HG02885 (cell line): Measurements from ENCODE around the gene VRK2.
"Not testable (repeated sequence)": the region's sequence is repeated elsewhere in the genome, so short reads cannot be mapped to it uniquely, and the experiment has no call there.

ENCODE experiments used
- ATAC-seq: cut with Tn5 transposase; IDR thresholded peaks from one replicate; pipeline ENCODE4 v1.9.1; 2021; ENCODE audit warnings: mild to moderate bottlenecking; ENCODE audit not compliant: unreplicated experiment, poor library complexity

Gene VRK2

DNA sequence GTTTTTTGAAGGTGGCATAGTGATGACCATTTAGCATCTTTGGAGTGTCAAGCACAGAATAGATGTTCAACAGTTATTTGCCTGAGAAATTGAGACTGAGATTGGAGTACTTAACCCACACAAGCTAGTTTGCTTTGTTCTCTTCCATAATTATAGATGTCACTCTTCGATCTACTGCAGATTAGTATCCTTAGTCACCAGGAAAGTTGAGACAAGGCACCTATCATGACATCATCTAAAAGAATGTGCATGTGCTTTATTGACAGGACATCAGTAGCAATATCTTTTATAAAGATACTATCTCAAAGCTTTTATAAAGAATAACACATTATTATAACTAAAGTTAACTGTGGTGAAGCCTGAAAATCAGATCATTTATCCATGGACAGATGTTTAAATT lies 6.4 kb downstream of the VRK2 start:
- ATAC-seq = no peak

DNA sequence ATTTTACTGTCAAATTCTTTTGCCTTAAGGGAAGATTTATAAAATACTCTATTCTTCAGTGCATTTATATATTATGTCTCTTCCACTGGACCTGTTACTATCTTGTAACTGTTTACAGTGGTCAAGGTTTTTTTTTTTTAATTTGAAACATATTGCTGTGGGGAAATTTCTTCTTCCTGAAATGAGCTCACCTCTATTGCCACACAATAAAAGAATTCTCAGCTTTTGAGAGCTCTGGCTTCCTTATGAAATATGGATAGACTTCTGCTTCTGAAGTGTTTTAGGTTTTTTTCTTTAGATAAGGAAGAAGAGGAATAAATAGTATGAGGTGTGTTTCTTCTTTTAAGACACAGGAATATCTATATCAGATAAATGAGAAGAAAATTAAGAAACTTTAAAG lies 7.7 kb downstream of the VRK2 start:
- ATAC-seq = no peak

DNA sequence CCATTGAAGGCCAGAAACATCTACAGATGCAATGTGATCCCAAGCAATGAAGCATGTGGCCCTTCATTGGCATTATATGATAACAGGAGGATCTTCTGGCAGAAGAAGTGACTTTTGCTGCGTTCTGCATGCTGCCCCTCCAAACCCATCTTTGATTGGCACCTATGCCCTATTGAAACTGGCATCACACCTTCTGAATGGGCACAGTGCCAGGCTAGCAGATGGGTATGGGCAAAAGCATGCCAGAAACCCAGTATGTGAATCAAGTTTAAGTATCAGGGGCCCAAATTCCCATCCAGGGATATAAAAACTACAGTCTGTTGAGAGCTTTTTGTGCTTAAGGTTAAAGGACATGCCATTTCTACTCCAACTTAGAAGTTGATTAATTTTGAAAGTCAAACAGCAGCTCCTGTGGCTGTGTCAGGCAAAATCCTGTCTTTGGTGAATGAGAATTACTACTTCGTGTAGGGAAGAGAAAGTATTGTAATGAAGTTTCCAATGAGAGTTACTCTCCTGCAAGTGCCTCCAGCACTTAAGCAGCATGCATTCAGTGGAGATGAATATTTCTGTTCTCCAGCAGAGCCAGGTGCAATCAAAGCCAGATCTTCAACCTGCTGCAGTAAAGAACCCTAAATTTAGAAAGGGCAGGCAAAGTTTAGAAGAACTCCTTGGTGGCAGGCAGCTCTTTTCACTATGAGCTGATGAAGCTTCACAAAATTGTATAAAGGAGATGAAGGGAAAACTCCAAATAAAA lies 8.6 kb downstream of the VRK2 start:
- peak; percentile 38 for ATAC-seq

DNA sequence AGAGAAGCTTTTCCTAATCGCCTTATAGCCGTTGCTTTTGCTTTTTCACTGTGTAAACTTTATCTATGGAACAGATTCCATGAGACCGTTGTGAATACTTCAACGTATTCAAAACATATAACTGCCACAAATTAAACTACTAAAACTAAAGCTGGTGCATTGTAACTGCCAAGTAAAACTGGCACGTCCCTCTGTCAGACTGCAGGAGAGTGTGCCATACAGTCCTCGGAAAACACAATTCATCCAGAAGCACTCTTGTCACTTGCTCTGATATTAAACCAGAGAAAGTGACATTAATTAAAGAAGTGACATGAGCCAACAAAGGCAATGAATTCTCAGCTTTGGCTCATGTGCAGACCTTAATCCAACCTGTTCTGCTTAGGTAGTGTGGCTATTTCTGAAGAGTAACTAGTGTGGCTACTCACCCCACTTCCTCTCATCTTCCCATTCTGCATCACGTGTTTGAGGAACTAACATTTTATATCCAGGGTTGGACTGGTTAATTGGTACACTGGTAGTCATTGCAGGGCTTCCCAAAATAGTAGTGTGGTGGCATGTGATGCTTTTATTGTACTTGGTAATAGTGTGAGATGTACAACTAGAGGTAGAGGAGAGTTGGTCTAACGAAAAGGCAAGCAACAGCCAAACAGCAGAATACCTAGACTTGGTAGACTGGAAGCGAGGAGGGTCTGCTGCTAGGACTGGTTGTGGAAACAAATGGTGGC lies 9.7 kb downstream of the VRK2 start:
- ATAC-seq = no peak

DNA sequence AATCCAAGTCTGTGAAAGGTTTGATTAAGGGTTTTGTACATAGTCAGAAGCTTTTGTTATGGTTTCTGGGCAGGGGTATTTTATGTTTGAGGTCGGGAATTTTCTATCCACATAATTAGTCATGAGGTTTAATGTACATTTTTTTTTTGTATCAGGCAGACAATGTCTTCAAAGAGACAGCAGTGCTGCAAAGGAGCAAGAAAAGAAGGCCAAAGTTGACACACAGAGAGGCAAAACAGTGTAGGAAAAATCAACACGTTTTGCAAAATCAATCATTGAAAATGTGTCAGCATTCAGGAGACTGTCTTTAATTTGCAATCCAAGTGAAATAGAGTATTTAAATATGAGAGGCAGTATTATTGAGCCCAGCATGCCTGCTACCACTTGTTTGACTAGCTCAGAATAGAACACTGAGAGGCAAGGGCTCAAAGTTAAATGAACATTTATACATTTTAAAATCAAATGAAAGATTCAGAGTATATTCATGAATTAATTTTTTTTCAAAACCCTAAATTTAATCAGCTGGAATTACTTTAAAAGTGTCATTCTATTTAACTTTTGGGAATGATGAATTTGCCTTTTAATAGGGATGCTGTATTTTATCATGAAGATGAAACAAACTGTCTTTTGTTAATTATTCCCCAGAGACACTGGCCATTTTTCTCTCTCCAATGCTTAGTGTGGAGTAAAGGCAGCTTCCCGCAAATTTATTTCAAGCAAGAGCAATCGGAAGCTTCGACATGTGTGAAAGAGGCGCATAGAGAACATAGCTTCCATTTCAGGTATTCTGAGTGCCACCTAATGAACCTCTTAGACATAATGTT lies 11.3 kb downstream of the VRK2 start:
- no peak for ATAC-seq

DNA sequence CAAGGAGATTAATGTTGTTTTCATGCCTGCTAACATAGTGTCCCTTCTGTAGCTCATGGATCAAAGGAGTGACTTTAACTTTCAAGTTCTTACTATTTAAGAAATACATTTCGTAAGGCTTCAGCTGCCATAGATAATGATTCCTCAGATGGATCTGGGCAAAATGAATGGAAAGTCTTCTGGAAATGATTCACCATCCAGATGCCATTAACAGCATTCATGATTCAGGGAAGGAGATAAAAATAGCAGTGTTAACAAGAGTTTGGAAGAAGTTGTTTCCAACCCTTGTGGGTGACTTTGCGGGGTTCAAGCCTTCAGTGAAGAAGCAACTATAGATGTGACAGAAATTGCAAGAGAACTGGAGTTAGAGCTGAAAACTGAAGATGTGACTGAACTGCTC lies 17.0 kb downstream of the VRK2 start:
- no peak for ATAC-seq

DNA sequence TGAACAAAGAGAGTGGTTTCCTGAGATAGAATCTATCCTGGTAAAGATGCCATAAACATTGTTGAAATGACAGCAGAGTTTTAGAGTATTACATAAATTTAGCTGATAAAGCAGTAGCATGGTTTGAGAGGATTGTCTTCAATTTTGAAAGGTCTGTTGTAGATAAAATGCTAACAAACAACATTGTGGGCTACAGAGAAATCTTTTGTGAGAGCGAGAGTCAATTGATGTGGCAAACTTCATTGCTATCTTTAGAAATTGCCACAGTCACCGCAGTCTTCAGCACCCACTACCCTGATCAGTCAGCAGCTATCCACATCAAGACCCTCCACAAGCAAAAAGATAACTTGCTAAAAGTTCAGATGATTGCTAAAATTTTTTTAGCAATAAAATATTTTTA lies 17.5 kb downstream of the VRK2 start:
- ATAC-seq = no peak

DNA sequence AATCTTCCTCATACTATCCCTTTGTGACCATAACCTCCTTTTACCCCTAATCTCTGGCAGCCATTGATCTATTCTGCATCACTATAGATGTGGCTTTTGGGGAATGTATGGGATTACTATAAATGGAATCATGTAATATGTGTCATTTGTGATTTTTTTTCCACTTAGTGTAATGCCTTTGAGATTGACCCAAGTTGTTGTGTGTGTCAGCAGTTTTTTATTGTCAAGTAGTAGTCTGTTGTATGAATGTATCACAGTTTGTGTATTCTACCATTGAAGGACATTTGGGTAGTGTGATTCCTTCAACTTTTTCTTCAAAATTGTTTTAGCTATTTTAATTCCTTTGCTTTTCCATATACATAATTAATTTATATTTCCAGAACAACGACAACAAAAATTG lies 18.6 kb downstream of the VRK2 start:
- no peak for ATAC-seq

DNA sequence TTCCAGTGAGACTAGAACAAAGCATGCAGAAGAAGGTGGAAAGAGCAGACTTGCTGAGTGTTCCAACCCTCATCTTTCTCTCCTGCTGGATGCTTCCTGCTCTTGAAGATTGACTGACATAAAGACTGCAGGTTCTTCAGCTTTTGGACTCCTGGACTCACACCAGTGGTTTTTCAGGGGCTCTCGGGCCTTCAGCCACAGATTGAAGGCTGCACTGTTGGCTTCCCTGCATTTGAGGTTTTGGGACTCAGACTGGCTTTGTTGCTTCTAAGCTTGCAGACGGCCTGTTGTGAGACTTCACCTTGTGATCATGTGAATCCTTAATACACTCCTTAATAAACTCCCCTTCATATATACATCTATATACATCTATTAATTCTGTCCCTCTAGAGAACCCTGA lies 20.4 kb downstream of the VRK2 start:
- ATAC-seq = peak; percentile 26

DNA sequence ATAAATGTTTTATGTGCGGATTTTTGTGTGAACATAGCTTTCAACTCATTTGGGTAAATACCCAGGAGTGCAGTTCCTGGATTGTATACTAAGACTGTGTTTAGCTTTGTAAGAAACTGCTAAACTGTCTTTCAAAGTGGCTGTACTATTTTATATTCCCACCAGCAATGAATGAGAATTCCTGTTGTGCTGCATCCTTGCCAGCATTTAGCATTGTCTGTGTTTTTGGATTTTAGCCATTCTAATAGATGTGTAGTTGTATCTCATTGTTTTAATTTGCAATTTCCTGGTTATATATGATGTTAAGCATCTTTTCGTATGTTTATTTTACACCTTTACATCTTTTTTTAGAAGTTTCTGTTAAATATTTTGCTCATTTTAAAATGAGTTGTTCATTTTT lies 24.2 kb downstream of the VRK2 start:
- no peak for ATAC-seq

DNA sequence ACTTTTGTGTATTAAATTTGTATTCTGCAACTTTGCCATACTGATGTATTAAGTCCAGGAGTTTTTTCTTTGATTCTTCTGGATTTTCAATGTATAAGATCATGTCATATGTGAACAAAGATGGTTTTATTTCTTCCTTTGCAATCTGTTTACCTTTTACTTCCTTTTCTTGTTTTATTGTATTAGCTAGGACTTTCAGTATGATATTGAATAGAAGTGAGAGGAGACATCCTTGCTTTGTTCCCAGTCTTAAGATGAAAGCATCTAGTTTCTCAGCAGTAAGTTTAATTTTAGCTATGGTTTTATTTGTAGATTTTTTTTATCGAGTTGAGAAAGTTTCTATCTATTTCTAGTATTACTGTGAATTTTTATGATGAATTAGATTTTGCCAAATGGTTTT lies 25.5 kb downstream of the VRK2 start:
- no peak for ATAC-seq

DNA sequence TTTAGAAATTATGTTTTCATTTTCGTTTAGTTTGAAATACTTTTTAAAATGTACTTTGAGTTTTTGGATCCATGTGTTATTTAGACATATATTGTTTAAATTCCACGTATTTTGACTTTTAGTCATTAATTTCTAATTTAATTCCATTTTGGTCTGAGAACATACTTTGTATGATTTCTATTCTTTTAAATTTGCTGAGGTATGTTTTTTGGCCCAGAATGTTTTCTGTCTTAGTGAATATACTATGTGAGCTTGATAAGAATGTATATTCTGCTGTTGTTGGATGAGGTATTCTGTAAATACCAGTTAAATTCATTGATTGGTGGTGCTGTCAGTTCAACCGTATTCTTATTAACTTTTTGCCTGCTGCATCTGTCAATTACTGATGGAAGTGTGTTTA lies 26.4 kb downstream of the VRK2 start:
- no peak for ATAC-seq

DNA sequence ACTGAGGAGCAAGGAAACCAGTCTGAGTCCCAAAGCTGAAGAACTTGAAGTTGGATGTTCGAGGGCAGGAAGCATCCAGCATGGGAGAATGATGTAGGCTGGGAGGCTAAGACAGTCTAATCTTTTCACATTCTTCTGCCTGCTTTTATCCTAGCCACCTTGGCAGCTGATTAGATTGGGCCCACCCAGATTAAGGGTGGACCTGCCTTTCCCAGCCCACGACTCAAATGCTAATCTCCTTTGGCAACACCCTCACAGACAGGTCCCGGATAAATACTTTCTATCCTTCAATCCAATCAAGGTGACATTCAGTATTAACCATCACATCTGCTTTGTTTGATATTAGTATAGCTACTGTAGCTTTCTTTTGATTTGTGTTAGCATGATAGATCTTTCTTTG lies 27.1 kb downstream of the VRK2 start:
- no peak for ATAC-seq

DNA sequence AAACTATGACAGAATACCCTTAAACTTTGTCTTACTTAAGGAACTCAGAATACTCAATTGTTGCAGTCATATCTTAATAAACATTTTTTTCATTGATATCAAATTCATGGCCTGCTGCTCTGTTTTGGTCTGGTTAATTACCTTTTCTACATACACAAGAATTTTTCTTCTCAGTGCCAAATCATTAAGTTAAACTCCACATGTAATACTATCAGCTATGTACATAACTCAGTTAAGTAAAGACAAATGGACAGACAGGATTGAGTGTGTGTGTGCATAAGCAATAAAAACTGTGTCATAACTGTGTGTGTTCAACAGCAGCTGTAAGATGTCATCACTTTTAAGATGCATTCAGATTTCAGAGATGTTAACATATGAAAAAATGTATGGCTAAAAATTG lies 34.4 kb downstream of the VRK2 start:
- no peak for ATAC-seq

DNA sequence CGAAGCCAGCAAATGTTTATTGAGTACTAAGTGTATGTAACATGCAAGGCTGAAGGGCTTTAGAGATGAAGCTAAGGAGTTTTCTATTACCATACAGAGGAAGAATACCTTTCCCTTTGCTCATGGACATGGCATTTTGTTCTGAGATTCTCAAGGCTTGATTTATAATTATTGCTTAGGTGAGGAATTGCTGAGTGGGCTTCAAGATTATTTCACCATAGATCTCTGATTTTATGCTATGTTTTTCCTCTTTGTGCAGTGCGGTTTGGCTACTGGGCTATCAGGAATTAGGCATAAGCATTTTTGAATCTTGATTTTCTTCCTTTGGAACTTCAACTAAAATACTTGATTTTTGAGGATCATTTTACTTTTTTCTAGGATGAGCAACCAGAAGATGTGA lies 42.5 kb downstream of the VRK2 start:
- no peak for ATAC-seq

DNA sequence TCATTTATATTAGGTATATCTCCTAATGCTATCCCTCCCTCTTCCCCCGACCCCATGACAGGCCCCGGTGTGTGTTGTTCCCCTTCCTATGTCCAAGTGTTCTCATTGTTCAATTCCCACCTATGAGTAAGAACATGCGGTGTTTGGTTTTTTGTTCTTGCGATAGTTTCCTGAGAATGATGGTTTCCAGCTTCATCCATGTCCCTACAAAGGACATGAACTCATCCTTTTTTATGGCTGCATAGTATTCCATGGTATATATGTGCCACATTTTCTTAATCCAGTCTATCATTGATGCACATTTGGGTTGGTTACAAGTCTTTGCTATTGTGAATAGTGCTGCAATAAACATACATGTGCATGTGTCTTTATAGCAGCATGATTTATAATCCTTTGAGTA lies 46.2 kb downstream of the VRK2 start:
- not testable (repeated sequence) for ATAC-seq

DNA sequence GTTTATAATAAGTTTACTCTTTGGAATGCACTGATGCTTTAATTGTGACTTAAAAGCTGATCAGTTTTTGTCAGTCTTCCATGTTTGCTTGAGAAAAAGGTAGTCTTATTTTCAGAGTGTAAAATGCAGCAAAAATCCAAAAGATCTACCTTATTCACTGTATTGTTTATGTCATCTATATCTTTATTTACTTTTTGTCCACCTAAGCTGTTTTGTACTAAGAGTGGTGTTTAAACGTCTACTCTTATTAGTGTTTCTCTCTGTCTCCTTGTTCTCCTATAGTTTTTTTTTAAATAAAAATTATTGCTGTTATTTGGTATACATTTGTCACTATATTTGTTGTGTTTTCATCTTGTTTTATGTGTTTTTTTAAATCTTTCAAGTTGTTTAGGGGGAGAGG lies 50.4 kb downstream of the VRK2 start:
- ATAC-seq = no peak

DNA sequence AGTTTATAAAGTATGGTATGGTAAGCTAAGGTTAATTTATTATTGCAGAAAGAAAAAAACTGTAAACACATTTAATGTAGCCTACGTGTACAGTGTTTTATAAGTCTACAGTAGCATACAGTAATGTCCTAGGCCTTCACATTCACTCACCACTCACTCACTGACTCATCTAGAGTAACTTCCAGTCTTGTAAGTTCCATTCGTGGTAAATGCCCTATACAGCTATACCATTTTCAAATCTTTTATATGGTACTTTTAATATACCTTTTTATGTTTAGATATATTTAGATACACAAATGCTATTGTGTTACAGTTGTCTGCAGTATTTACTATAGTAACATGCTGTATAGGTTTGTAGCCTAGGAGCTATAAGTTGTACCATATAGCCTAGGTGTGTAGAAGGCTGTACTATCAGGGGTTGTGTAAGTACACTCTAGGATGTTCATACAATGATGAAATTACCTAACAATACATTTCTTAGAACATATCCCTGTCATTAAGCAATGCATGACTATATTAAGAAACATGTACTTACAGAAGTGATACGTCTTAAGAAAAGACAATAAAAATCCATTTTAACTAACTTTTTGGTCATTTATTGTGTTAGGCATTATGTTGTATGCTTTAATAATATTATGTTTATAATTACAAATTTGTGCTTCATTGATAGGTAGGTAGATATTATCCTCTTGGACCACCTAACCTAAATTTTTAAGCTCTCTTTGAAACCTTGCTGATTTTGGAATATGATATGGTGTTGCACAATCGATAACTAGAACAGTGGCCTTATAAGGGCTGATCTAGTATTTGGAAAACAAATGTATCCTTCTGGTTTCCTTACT lies 51.9 kb downstream of the VRK2 start:
- ATAC-seq = no peak

DNA sequence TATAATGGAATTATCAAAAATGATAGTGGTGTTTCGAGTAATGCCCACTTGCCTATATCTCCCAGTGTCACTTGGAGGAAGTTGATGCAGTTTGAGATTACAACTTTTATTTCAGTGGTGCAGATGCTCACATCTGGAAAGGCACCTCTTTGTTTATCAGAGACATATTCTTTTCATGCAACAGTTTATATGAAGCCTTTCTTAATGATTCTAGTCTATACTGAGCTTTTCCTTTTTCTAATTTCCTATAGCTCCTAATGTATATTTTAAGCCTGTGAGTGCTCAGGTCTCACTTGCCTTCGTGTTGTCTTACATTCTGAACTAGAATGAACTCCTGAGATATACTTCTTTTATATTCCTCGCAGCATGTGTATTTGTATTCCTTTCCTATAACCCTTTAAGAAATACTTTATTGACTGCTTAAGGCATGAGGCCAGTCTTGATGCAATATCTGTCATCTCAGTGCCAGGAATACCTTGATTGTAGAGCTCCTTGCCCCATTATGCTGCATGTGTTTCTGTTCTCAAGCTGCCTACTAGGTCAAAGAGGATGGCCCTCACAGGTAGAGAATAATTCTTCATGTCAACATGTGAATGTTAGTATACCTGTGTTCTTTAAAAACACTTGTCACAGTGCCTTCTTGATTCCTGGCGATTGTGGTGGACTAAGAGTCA lies 52.6 kb downstream of the VRK2 start:
- no peak for ATAC-seq

DNA sequence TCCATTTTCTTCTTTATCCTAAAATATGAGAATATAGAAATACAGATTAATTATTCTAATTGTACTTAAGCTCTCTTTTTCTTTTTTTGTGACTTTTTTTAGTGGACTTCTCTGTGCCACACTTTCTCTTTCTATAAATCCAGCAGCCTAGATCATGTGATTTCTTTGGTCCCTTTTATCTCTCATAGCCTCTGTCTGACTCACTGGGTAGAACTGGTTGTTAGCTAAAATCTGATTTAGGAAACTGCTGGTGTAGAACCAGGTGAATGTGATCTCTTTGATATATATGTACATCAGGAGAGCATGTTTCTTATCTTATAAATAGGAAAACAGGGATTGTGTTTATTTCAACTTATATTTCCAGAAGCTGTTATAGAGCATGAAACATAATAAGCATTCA lies 54.9 kb downstream of the VRK2 start:
- ATAC-seq = no peak
